Heart right ventricle (tissue), 16 donors: ENCODE measurements around the gene CRMP1. TPM values are rescaled to one million over a fixed set of nuclear protein-coding genes. Genes with fewer than 3 reads are reported as not detected.
"Not testable (repeated sequence)": the region's sequence is repeated elsewhere in the genome, so short reads cannot be mapped to it uniquely, and the experiment has no call there.

ENCODE experiments used
- ATAC-seq, 8 donors: fragments of 200-7000 bp; cut with Tn5 transposase; one replicate each; pipeline ENCODE4 v1.9.1; 2020; ENCODE audit warnings: mild to moderate bottlenecking in 8 of 8, moderate library complexity in 8 of 8, moderate number of reproducible peaks in 1 of 8
- DNase-seq, 2 donors: peaks; one replicate each; pipeline ENCODE4 v3.0.0-alpha.2; 2020
- H3K27ac ChIP-seq, 10 donors: fragments of 200-600 bp; sonication (generic) in 2 of 10; one replicate each; pipeline versions ENCODE4 v1.5.0 to v1.8.0; 2020 to 2022; ENCODE audit warnings: mild to moderate bottlenecking in 3 of 10
- H3K27me3 ChIP-seq, 7 donors: fragments of 200-600 bp; one replicate each; pipeline ENCODE4 v1.8.0; 2021 to 2022; ENCODE audit warnings: mild to moderate bottlenecking in 2 of 7
- H3K36me3 ChIP-seq, 9 donors: fragments of 200-600 bp; sonication (generic) in 1 of 9; one replicate each; pipeline versions ENCODE4 v1.5.0 to v1.8.0; 2020 to 2022; ENCODE audit warnings: mild to moderate bottlenecking in 2 of 9
- H3K4me1 ChIP-seq, 9 donors: fragments of 200-600 bp; sonication (generic) in 1 of 9; one replicate each; pipeline versions ENCODE4 v1.5.0 to v1.8.0; 2020 to 2022; ENCODE audit warnings: mild to moderate bottlenecking in 4 of 9
- H3K4me3 ChIP-seq, 10 donors: fragments of 200-600 bp; sonication (generic) in 2 of 10; one replicate each; pipeline versions ENCODE4 v1.5.0 to v1.8.0; 2020 to 2022; ENCODE audit warnings: mild to moderate bottlenecking in 7 of 10, moderate library complexity in 2 of 10
- H3K9me3 ChIP-seq, 11 donors: fragments of 200-600 bp in 10 of 11; sonication (generic) in 2 of 11; one replicate each; pipeline versions ENCODE4 v1.5.0 to v1.8.0; 2013 to 2022; ENCODE audit warnings: mild to moderate bottlenecking in 2 of 11, control low read depth in 1 of 11, moderate library complexity in 1 of 11
- WGBS, 2 donors: extraction: QIAGEN DNeasy Blood & Tissue Kit; methylation state at CpG; one replicate each; pipeline ENCODE4 v1.1.7; 2013; ENCODE audit warnings: inconsistent platforms in 1 of 2; 5-methylcytosine and 5-hydroxymethylcytosine counted together
- intact Hi-C, 10 donors: fragments of 100-400 bp; cut with DNase I; formaldehyde crosslinking; loops; one replicate each; pipeline versions ENCODE4 v1.11.1 to v1.14.2; 2022
- polyA plus RNA-seq, 2 donors: library from polyadenylated mRNA; stranded (reverse); fragments of 200-250 nt; gene quantifications; one replicate each; pipeline ENCODE4 v1.2.3, GENCODE V29; 2013
- total RNA-seq, 10 donors: library from RNA; stranded (reverse); fragmentation: NEBNext Ultra II Directional in 3 of 10; extraction: Animal tissue kit (Norgen Biotek cat#: 25700) in 3 of 10; gene quantifications; one replicate each; pipeline versions ENCODE4 v1.2.1 to v1.2.4, GENCODE V29; 2021 to 2023
- TF ChIP-seq, protein P1 (sequence below), 9 donors: fragments of 200-600 bp; sonication (generic) in 2 of 9; IDR thresholded peaks; one replicate each; pipeline versions ENCODE4 v1.5.0 to v1.8.0; 2021 to 2022; ENCODE audit warnings: antibody characterized with exemption in 9 of 9, mild to moderate bottlenecking in 5 of 9, moderate library complexity in 1 of 9
- donor health status: Arrhythmogenic right ventricular cardiomyopathy.
- donor health status: ischemic (EF 13 %, LVEDD 7.1; RV severe dilation, severe dysfunction).
- donor health status: healthy with polysubstance abuse.
- donor health status: DM: no; HTN: yes; CAD: no.
- donor health status: DM: no; HTN: no; CAD: no.
- donor health status: ischemic (EF 25% LVEDD 6.9; RV normal size, moderate dysfunction).
- donor health status: ischemic (EF 25% LVEDD 5.7; RV mildly dilated, moderate dysfunction).
- donor health status: healthy.
- donor health status: DM: yes; HTN: yes; CAD: no.
- donor health status: Ischemic cardiomyopathy.
- donor health status: ischemic (EF 35%, LVEDD 5.7; RV mildly dilated, moderate dysfunction).
- donor health status: nonischemic (EF 11% LVEDD 7.7; RV severe dilation, severe dysfunction).
- donor health status: DM: yes; HTN: yes; CAD: no.
- donor health status: PGD.
- donor health status: ischemic (EF 29% LVEDD 5.4; RV normal size, mild dysfunction).
- donor health status: nonischemic (EF 23%, LVEDD 6.1; RV moderate dilation, normal function).

The CRMP1 gene
- total and polyA plus RNA-seq, 12 donors: 0.40 to 2.3 (median 0.95) TPM

DNA sequence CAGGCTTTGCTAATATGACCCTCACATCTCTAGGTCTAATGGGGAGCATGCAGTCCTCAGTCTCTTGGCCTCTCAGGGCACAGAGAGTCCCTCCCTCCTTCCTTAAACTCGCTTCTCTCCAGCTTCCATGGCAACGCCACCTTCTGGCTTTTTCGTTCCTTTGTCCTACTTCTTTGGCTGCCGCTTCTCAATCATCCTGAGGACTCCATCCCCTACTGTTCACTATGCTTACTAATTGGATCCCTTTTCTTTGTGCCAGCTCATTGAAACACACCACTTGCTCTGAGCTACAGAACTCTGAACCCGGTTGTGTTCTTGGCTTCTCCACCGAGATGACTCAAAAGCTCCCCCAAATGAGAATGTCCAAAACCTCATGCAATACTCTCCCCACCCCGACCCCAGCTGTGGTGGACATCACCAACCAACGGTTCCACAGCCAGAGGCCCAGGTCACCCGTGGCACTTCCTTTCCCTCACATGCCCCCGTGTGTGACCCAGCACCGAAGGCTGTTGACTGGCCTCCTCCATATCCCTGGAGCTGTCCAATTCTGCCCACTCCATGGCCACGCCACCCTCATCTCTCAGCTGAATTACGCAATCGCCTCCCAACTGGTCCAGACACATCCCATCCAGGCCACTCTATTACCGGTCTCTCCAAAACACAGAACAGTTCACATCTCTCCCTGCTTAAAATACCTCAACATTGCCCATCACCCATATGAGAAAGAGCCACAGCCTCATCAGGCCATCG is 34.7 kb downstream of the CRMP1 start:
- Histone ChIP-seq H3K9me3 (no peaks in the 10 kb centered on the region), H3K27ac (no peak overlapping the region), H3K4me3 (no peak overlapping the region), H3K4me1 (no peaks in the 10 kb centered on the region), H3K36me3 (no peaks in the 10 kb centered on the region), H3K27me3 (peaks cover 0 to 8% (median 0%) of the 10 kb centered on the region in 7 donors)
- DNase-seq (no peak), ATAC-seq (no peak)
- TF ChIP-seq, protein P1, sequence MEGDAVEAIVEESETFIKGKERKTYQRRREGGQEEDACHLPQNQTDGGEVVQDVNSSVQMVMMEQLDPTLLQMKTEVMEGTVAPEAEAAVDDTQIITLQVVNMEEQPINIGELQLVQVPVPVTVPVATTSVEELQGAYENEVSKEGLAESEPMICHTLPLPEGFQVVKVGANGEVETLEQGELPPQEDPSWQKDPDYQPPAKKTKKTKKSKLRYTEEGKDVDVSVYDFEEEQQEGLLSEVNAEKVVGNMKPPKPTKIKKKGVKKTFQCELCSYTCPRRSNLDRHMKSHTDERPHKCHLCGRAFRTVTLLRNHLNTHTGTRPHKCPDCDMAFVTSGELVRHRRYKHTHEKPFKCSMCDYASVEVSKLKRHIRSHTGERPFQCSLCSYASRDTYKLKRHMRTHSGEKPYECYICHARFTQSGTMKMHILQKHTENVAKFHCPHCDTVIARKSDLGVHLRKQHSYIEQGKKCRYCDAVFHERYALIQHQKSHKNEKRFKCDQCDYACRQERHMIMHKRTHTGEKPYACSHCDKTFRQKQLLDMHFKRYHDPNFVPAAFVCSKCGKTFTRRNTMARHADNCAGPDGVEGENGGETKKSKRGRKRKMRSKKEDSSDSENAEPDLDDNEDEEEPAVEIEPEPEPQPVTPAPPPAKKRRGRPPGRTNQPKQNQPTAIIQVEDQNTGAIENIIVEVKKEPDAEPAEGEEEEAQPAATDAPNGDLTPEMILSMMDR (IDR thresholded peaks at IDR 0.05): no peak
- WGBS, 2 donors: 91 to 92% methylated on average over 16 of the region's 16 CpGs
- intact Hi-C loops: no loop called here

DNA sequence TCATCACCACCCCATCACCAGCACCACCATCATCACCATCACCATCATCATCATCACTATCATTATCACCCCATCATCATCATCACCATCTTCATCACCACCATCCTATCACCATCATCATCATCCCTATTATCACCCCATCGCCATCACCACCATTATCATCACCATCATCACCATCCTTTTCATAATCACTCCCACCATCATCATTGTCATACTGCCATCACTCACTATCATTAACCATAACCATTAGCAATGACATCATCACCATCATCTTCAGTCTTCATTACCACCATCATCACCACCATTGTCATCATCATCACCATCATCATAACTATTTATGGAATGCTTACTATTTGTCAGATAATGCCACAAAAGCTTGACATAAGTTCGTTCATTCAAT is 35.7 kb downstream of the CRMP1 start:
- TF ChIP-seq, protein P1 (IDR thresholded peaks at IDR 0.05): no peak
- intact Hi-C loops: no loop called here
- WGBS, 2 donors: 94 to 96% methylated on average over 2 of the region's 2 CpGs

DNA sequence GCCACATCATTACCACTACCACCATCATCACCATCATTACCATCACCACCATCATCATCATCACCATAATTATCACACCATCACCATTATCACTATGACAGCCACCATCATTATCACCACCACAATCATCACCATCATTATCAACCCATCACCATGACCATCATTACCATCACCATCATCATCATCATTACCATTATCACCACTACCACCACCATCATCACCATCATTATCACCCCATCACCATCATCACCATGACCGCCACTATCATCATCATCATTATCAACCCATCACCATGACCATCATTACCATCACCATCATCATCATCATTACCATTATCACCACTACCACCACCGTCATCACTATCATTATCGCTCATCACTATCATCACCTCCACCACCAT is 36.5 kb downstream of the CRMP1 start:
- H3K4me1 ChIP-seq, H3K4me3 ChIP-seq, DNase-seq, H3K9me3 ChIP-seq, H3K36me3 ChIP-seq, H3K27ac ChIP-seq, intact Hi-C loops, ATAC-seq, H3K27me3 ChIP-seq: not testable (repeated sequence)
- WGBS, 2 donors: 95 to 98% methylated on average over 3 of the region's 3 CpGs

More for the DNA sequence above, 35.7 kb downstream of the CRMP1 start:
- ATAC-seq: no peak
- no peak for DNase-seq
- Histone ChIP-seq H3K4me3 (no peak overlapping the region), H3K36me3 (no peaks in the 10 kb centered on the region), H3K4me1 (no peaks in the 10 kb centered on the region), H3K9me3 (no peaks in the 10 kb centered on the region), H3K27ac (no peak overlapping the region), H3K27me3 (peaks cover 0 to 8% (median 1%) of the 10 kb centered on the region in 7 donors)

DNA sequence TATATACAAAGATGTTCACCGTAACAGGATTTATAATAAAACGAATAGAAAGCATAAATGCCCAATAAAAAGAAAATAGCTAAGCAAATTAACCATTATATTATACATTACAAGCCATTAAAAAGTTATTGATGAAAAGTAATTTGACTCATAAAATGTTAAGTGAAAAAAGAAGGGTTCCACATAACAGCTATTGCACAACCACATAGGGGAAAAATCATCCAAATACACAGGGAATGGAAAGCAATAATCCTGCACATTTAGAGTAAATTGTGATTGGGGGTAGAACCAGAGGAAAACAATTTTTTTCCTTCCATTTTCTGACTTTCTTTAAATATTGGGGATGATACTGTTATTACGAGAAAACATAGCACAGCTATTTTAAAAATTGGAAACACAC is 38.0 kb downstream of the CRMP1 start:
- no peak for ATAC-seq
- no peak overlapping the region for H3K27ac ChIP-seq
- TF ChIP-seq, protein P1 (IDR thresholded peaks at IDR 0.05): no peak
- WGBS, 2 donors: 92 to 95% methylated on average over 3 of the region's 3 CpGs
- H3K27me3 ChIP-seq: peaks cover 0 to 10% (median 4%) of the 10 kb centered on the region in 7 donors
- no peak overlapping the region for H3K4me3 ChIP-seq
- no peak for DNase-seq
- intact Hi-C loops: no loop called here
- no peaks in the 10 kb centered on the region for H3K4me1 ChIP-seq
- H3K36me3 ChIP-seq: no peaks in the 10 kb centered on the region
- no peaks in the 10 kb centered on the region for H3K9me3 ChIP-seq

DNA sequence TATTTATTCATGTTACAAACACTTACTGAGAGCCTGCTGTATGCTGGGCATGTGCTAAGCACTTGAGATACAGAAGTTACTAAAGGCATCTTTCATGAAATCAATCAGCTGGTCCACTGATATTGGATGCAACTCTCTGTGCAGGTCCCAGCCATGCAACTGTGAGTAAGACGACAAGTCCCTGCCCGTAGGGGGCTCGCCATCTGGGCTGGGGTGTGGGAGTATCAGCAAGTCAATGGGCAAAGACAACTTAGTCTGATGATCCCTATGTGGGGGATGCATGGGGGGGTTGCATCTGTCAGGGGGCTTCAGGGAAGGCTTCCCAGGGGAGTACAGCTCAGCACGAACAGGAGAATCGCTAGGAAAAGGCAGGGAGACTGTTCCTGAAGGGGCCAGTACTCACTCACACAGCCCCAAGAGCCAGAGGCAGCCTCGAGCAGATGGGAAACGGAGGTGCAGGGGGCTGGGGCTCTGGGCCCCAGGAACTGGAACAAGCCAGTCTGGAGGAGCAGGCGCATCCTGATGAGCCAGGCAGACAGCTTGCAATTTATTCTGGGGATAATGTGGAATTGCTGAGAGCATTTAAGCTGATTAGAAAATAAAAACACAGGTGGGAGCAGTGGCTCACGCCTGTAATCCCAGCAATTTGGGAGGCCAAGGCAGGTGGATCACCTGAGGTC is 40.2 kb downstream of the CRMP1 start:
- Histone ChIP-seq H3K36me3 (no peaks in the 10 kb centered on the region), H3K27me3 (peaks cover 0 to 17% (median 8%) of the 10 kb centered on the region in 7 donors), H3K4me1 (no peaks in the 10 kb centered on the region), H3K27ac (no peak overlapping the region), H3K9me3 (no peaks in the 10 kb centered on the region), H3K4me3 (no peak overlapping the region)
- intact Hi-C loops: no loop called here
- DNase-seq: no peak
- TF ChIP-seq, protein P1 (IDR thresholded peaks at IDR 0.05): no peak
- no peak for ATAC-seq
- 86 to 89% methylated on average over 9 of the region's 9 CpGs for WGBS, 2 donors
